Right lobe of liver (tissue), 6 donors: ENCODE data around the gene MYO1D. TPM values are rescaled to one million over a fixed set of nuclear protein-coding genes. Genes with fewer than 3 reads are reported as not detected.
"Not testable (repeated sequence)": the region's sequence is repeated elsewhere in the genome, so short reads cannot be mapped to it uniquely, and the experiment has no call there.

Source experiments
- ATAC-seq, 4 donors: fragments of 200-7000 bp; cut with Tn5 transposase; one replicate each; pipeline ENCODE4 v1.9.1; 2020; ENCODE audit warnings: mild to moderate bottlenecking in 4 of 4, moderate library complexity in 4 of 4
- DNase-seq, 3 donors: peaks; one replicate each; pipeline ENCODE4 v3.0.0-alpha.2; 2020
- H3K27ac ChIP-seq, 3 donors: fragments of 200-600 bp; one replicate each; pipeline ENCODE4 v1.8.0; 2022
- H3K27me3 ChIP-seq, 2 donors: fragments of 200-600 bp; one replicate each; pipeline ENCODE4 v1.8.0; 2022
- H3K36me3 ChIP-seq, 4 donors: fragments of 200-600 bp; sonication (generic) in 1 of 4; one replicate each; pipeline versions ENCODE4 v1.5.1 to v1.8.0; 2017 to 2022; ENCODE audit warnings: control low read depth in 1 of 4
- H3K4me1 ChIP-seq, 4 donors: fragments of 200-600 bp; sonication (generic) in 1 of 4; one replicate each; pipeline versions ENCODE4 v1.5.1 to v1.8.0; 2017 to 2022; ENCODE audit warnings: control low read depth in 1 of 4
- H3K4me3 ChIP-seq, 3 donors: fragments of 200-600 bp; one replicate each; pipeline ENCODE4 v1.8.0; 2022
- H3K9me3 ChIP-seq, 4 donors: fragments of 200-600 bp; sonication (generic) in 1 of 4; one replicate each; pipeline versions ENCODE4 v1.5.1 to v1.8.0; 2017 to 2022; ENCODE audit warnings: control low read depth in 1 of 4
- POLR2A ChIP-seq: fragments of 450-650 bp; IDR thresholded peaks from one replicate; pipeline ENCODE4 v1.6.1; 2017; ENCODE audit warnings: antibody characterized with exemption, mild to moderate bottlenecking
- WGBS: methylation state at CpG from one replicate; pipeline ENCODE4 v1.1.6; 2018; ENCODE audit warnings: low coverage, low lambda C conversion rate; ENCODE audit not compliant: insufficient coverage; ENCODE audit errors: missing lambda C conversion rate; 5-methylcytosine and 5-hydroxymethylcytosine counted together
- intact Hi-C, 2 donors: fragments of 100-400 bp; cut with DNase I; formaldehyde crosslinking; loops; one replicate each; pipeline versions ENCODE4 v1.11.2 to v1.14.1; 2022
- total RNA-seq, 6 experiments: library from RNA; depleted of rRNA in 2 of 6; stranded (reverse); fragments of >200 nt in 2 of 6; fragmentation: NEBNext Ultra II Directional in 3 of 6; extraction: Animal tissue kit (Norgen Biotek cat#: 25700) in 3 of 6; gene quantifications; one replicate each; pipeline versions ENCODE4 v1.1.0 to v1.2.4, GENCODE V29; 2016 to 2023
- TF ChIP-seq, protein P1 (sequence below), 4 donors: fragments of 200-600 bp in 3 of 4; fragments of 450-650 bp in 1 of 4; IDR thresholded peaks; one replicate each; pipeline versions ENCODE4 v1.5.1 to v1.8.0; 2016 to 2022; ENCODE audit warnings: antibody characterized with exemption in 4 of 4, mild to moderate bottlenecking in 2 of 4
- donor health status: DM: no; HTN: yes; CAD: no.
- donor health status: DM: no; HTN: no; CAD: no.
- donor health status: DM: no; HTN: no; CAD: no.
- donor health status: DM: no; HTN: yes; CAD: no.
- donor health status: DM: no; HTN: yes; CAD: no.

MYO1D gene
- total RNA-seq, 6 experiments from 2014 or later, result 17.6 to 25.7 (median 21.0) TPM

GRCh38 chr17:32529604-32530003, 347.3 kb downstream of the MYO1D start:
- ATAC-seq (no peak), DNase-seq (no peak)
- H3K9me3 ChIP-seq, result no peaks in the 10 kb centered on the region
- no peak overlapping the region for H3K4me3 ChIP-seq
- no peak overlapping the region for H3K27ac ChIP-seq
- no peaks in the 10 kb centered on the region for H3K36me3 ChIP-seq
- intact Hi-C loops, result no loop called here
- no peaks in the 10 kb centered on the region for H3K27me3 ChIP-seq
- WGBS, result no CpG with 5 or more reads among the region's 10 CpGs
- TF ChIP-seq, protein P1, sequence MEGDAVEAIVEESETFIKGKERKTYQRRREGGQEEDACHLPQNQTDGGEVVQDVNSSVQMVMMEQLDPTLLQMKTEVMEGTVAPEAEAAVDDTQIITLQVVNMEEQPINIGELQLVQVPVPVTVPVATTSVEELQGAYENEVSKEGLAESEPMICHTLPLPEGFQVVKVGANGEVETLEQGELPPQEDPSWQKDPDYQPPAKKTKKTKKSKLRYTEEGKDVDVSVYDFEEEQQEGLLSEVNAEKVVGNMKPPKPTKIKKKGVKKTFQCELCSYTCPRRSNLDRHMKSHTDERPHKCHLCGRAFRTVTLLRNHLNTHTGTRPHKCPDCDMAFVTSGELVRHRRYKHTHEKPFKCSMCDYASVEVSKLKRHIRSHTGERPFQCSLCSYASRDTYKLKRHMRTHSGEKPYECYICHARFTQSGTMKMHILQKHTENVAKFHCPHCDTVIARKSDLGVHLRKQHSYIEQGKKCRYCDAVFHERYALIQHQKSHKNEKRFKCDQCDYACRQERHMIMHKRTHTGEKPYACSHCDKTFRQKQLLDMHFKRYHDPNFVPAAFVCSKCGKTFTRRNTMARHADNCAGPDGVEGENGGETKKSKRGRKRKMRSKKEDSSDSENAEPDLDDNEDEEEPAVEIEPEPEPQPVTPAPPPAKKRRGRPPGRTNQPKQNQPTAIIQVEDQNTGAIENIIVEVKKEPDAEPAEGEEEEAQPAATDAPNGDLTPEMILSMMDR (IDR thresholded peaks at IDR 0.05), result no peak
- TF ChIP-seq POLR2A, result no peak
- H3K4me1 ChIP-seq, result no peaks in the 10 kb centered on the region

DNA sequence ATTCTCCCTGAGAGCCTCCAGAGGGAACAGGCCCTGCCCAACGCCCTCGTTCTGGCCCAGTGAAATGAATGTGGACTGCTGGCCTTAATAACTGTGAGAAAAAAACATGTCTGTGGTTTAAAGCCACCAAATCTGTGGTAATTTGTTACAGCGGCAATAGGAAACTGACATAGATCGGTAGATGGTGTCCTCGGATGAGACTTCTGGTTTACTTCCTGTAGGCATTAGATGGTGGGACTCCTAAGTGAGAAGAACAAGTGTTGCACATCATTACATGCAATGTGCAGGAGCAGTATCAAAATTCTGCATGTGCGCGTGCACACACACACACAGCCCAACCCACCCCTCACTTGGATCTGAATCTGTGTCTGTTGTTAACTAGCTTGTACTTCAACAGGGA, 348.1 kb downstream of the MYO1D start:
- Histone ChIP-seq H3K4me3 (no peak overlapping the region), H3K27me3 (no peaks in the 10 kb centered on the region), H3K36me3 (no peaks in the 10 kb centered on the region), H3K4me1 (no peaks in the 10 kb centered on the region), H3K9me3 (no peaks in the 10 kb centered on the region), H3K27ac (no peak overlapping the region)
- TF ChIP-seq POLR2A, result no peak
- TF ChIP-seq, protein P1 (IDR thresholded peaks at IDR 0.05), result no peak
- 75% methylated on average over 5 of the region's 7 CpGs for WGBS
- no peak for DNase-seq
- intact Hi-C loops, result no loop called here
- ATAC-seq, result no peak

DNA sequence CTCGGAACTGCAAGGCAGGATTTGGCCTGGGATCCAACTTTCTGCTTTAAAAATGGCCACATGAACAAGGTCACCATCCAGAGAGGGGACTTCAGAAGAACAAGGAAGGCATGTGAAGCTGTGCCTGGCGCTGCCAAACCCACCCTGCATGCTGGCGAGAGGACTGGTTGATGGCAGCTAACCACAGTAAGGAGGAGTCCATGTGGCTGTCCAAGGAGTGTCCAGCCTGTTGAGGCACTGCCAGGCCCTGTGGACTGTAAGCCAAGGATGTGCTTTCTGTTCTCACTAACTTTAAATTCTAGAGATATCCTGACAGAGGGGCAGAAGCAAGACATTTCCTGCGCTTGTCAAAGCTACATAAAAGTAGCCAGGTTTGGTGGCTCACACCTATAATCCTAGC, 349.8 kb downstream of the MYO1D start:
- 90% methylated on average over 2 of the region's 4 CpGs for WGBS
- no peak for ATAC-seq
- no peaks in the 10 kb centered on the region for H3K36me3 ChIP-seq
- TF ChIP-seq, protein P1 (IDR thresholded peaks at IDR 0.05), result no peak
- no peak for TF ChIP-seq POLR2A
- no peaks in the 10 kb centered on the region for H3K9me3 ChIP-seq
- no peak for DNase-seq
- no peak overlapping the region for H3K27ac ChIP-seq
- no peaks in the 10 kb centered on the region for H3K4me1 ChIP-seq
- no peak overlapping the region for H3K4me3 ChIP-seq
- intact Hi-C loops, result no loop called here
- H3K27me3 ChIP-seq, result no peaks in the 10 kb centered on the region

DNA sequence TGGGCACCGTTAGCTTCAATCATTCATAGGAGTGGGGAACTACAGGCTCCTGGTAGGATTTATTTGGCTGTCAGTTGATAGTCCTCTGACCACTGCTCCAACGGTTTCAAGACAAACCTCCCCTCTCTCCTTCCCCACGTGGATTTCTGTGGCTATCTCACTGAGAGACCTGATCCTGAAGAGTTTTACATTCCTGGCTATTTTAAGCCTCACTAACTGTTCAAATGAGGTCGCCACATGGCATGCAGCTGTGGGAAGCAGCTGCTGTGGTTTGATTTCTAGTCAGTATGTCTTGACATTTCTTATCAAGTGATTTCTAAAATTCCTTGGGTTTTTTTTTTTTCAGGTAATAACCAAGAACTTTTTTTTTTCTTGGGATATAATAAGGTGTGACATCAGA, 351.8 kb downstream of the MYO1D start:
- TF ChIP-seq POLR2A, result no peak
- intact Hi-C loops, result no loop called here
- no peak overlapping the region for H3K27ac ChIP-seq
- peaks cover 0 to 4% (median 0%) of the 10 kb centered on the region in 4 donors for H3K4me1 ChIP-seq
- DNase-seq, result no peak
- H3K4me3 ChIP-seq, result no peak overlapping the region
- ATAC-seq, result no peak
- no peaks in the 10 kb centered on the region for H3K27me3 ChIP-seq
- H3K36me3 ChIP-seq, result no peaks in the 10 kb centered on the region
- WGBS, result 54% methylated on average over 3 of the region's 4 CpGs
- H3K9me3 ChIP-seq, result no peaks in the 10 kb centered on the region

DNA sequence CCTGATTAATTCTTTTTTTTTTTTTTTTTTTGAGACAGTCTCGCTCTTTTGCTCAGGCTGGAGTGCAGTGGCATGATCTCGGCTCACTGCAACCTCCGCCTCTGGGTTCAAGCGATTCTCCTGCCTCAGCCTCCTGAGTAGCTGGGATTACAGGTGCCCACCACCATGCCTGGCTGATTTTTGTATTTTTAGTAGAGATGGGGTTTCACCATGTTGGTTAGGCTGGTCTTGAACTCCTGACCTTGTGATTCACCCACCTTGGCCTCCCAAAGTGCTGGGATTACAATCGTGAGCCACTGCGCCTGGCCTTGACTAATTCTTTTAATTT, 352.4 kb downstream of the MYO1D start:
- DNase-seq, intact Hi-C loops, ATAC-seq, H3K36me3 ChIP-seq, H3K4me3 ChIP-seq, H3K9me3 ChIP-seq, H3K27me3 ChIP-seq, H3K27ac ChIP-seq: not testable (repeated sequence)
- 93% methylated on average over 2 of the region's 6 CpGs for WGBS
- peaks cover 0 to 10% (median 0%) of the 10 kb centered on the region in 4 donors for H3K4me1 ChIP-seq
